Ammon's horn (tissue), 1 donor: ENCODE results near the gene OLIG3.

Source experiments
- DNase-seq: peaks from one replicate; pipeline ENCODE4 v3.0.0-alpha.2; 2016; ENCODE audit warnings: low spot score

OLIG3 gene

GRCh38 chr6:137494281-137494987 lies at the start of gene OLIG3:
OLIG3 (minus strand) TSS chr6:137494394; CDS start chr6:137494170, 224 bp downstream.
- DNase-seq = no peak

- DNase-seq = no peak
Observed at GRCh38 chr6:137543114-137543513, 48.9 kb upstream of the OLIG3 start.

GRCh38 chr6:137542713-137543112 lies 48.5 kb upstream of the OLIG3 start:
- DNase-seq = no peak

- DNase-seq = no peak
Observed at GRCh38 chr6:137541534-137542063, 47.4 kb upstream of the OLIG3 start.

- DNase-seq = no peak
Observed at GRCh38 chr6:137536104-137536773, 42.0 kb upstream of the OLIG3 start.

- DNase-seq = no peak
Observed at GRCh38 chr6:137531376-137532092, 37.3 kb upstream of the OLIG3 start.

GRCh38 chr6:137530404-137530803 lies 36.2 kb upstream of the OLIG3 start:
- DNase-seq = no peak

- DNase-seq = no peak
Observed at GRCh38 chr6:137522831-137523230, 28.6 kb upstream of the OLIG3 start.

- no peak for DNase-seq
Observed at GRCh38 chr6:137522198-137522798, 28.1 kb upstream of the OLIG3 start.

- no peak for DNase-seq
Observed at GRCh38 chr6:137520520-137520919, 26.3 kb upstream of the OLIG3 start.

- DNase-seq = no peak
Observed at GRCh38 chr6:137519629-137520176, 25.5 kb upstream of the OLIG3 start.

GRCh38 chr6:137518386-137518983 lies 24.3 kb upstream of the OLIG3 start:
- DNase-seq = no peak

- no peak for DNase-seq
Observed at GRCh38 chr6:137514418-137514817, 20.2 kb upstream of the OLIG3 start.

GRCh38 chr6:137512757-137513605 lies 18.8 kb upstream of the OLIG3 start:
- no peak for DNase-seq

- no peak for DNase-seq
Observed at GRCh38 chr6:137510923-137511322, 16.7 kb upstream of the OLIG3 start.

- DNase-seq = no peak
Observed at GRCh38 chr6:137498481-137499190, 4.4 kb upstream of the OLIG3 start.

- no peak for DNase-seq
Observed at GRCh38 chr6:137497721-137498463, 3.7 kb upstream of the OLIG3 start.

GRCh38 chr6:137496909-137497720 lies 2.9 kb upstream of the OLIG3 start:
- DNase-seq = no peak
